PC-3 (cell line): ENCODE data around the gene SETD1A.

Source experiments
- EZH2 ChIP-seq: fragments of 300-600 bp; sonication (generic); IDR thresholded peaks from one replicate; pipeline ENCODE4 v1.6.1; 2017; ENCODE audit warnings: antibody characterized with exemption, mild to moderate bottlenecking, low read length; ENCODE audit not compliant: unreplicated experiment
- EZH2phosphoT487 ChIP-seq: fragments of 300-600 bp; sonication (generic); IDR thresholded peaks from 2 replicates; pipeline ENCODE4 v1.6.1; 2018; ENCODE audit warnings: mild to moderate bottlenecking, antibody characterized with exemption, low read length, borderline replicate concordance
- TF ChIP-seq, protein P1 (sequence below): fragments of 300-600 bp; sonication (generic); conservative IDR thresholded peaks from 2 replicates; pipeline ENCODE4 v1.5.1; 2017; ENCODE audit warnings: antibody characterized with exemption, low read depth, mild to moderate bottlenecking, low read length

DNA sequence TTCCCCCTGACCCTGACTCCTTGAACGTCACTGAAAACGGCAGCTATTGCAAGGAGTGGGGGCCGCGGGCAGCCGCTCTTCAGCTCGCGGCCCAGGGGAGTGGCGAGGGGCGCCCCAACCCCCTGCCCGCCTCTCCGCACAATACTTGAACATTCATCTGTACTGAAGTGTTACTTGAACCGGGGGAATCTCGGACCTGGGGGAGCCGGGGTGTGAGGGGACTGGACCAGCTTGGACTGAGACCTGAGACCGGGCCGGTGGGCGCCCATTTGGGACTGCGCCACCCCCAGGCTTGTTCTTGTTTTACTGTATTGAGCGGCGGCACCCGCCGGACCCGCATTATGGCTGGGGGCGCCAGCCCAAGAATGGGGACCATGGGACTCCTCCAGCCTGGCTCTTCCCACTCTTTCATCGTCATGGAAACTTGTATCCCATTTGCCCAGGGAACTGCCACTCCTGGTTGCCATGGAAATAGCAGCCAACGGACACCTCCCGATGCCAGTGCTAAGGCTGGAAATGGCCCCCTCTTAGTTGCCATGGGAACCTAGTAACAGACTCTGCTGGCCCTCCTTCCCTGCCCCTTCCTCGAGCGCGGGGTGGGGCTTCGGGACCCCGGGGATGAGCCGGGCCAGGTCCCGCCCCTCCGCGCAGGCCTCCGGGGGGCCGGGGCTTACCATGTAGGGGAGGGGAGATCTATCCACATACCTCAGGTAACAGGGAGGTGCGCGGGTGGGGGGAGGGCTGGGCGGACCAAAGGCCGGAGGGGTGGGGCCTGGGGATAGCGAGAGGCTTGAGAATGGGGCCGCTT is 9.5 kb upstream of the SETD1A start:
- TF ChIP-seq, protein P1, sequence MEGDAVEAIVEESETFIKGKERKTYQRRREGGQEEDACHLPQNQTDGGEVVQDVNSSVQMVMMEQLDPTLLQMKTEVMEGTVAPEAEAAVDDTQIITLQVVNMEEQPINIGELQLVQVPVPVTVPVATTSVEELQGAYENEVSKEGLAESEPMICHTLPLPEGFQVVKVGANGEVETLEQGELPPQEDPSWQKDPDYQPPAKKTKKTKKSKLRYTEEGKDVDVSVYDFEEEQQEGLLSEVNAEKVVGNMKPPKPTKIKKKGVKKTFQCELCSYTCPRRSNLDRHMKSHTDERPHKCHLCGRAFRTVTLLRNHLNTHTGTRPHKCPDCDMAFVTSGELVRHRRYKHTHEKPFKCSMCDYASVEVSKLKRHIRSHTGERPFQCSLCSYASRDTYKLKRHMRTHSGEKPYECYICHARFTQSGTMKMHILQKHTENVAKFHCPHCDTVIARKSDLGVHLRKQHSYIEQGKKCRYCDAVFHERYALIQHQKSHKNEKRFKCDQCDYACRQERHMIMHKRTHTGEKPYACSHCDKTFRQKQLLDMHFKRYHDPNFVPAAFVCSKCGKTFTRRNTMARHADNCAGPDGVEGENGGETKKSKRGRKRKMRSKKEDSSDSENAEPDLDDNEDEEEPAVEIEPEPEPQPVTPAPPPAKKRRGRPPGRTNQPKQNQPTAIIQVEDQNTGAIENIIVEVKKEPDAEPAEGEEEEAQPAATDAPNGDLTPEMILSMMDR = no peak
- no peak for TF ChIP-seq EZH2
- TF ChIP-seq EZH2phosphoT487 = no peak
